HepG2 (cell line): Measurements from ENCODE around the gene NUSAP1. TPM values are rescaled to one million over a fixed set of nuclear protein-coding genes. Genes with fewer than 3 reads are reported as not detected.

Experiments used
- ATF4 ChIP-seq, 2 experiments: fragments of 450-650 bp in 1 of 2; sonication (generic) in 1 of 2; formaldehyde crosslinking; IDR thresholded peaks; 2 replicates each; pipeline versions ENCODE4 v1.5.0 to v1.8.0; 2020 to 2022; ENCODE audit warnings: mild to moderate bottlenecking in 1 of 2, missing genetic modification reagents in 1 of 2
- ATF5 ChIP-seq: sonication (generic); formaldehyde crosslinking; IDR thresholded peaks from 2 replicates; pipeline ENCODE4 v1.4.0; 2020; ENCODE audit warnings: mild to moderate bottlenecking, low read depth, missing genetic modification reagents
- BHLHE40 ChIP-seq: IDR thresholded peaks from 2 replicates; pipeline ENCODE4 v1.6.1; 2011; ENCODE audit warnings: low read length, improper control_type of control experiment
- CSRNP1 ChIP-seq: sonication (generic); formaldehyde crosslinking; IDR thresholded peaks from 2 replicates; pipeline ENCODE4 v1.8.1; 2023; ENCODE audit warnings: mild to moderate bottlenecking, missing genetic modification reagents
- GATAD1 ChIP-seq: IDR thresholded peaks from 2 replicates; pipeline ENCODE4 v1.6.1; 2016; ENCODE audit warnings: missing genetic modification reagents, missing compliant biosample characterization
- GMEB2 ChIP-seq: IDR thresholded peaks from 2 replicates; pipeline ENCODE4 v1.6.1; 2016; ENCODE audit warnings: missing biosample characterization, missing genetic modification reagents, low read depth
- HMGXB4 ChIP-seq, 2 experiments: sonication (generic) in 1 of 2; formaldehyde crosslinking in 1 of 2; IDR thresholded peaks; 2 replicates each; pipeline versions ENCODE4 v1.4.0 to v1.6.1; 2018 to 2020; ENCODE audit warnings: missing genetic modification reagents in 2 of 2, borderline replicate concordance in 1 of 2, low read depth in 1 of 2, mild to moderate bottlenecking in 1 of 2, missing biosample characterization in 1 of 2
- HOXA3 ChIP-seq: sonication (generic); formaldehyde crosslinking; IDR thresholded peaks from 2 replicates; pipeline ENCODE4 v1.5.0; 2020; ENCODE audit warnings: missing genetic modification reagents
- HOXA9 ChIP-seq: sonication (generic); formaldehyde crosslinking; IDR thresholded peaks from 2 replicates; pipeline ENCODE4 v1.8.1; 2022; ENCODE audit warnings: missing genetic modification reagents, mild to moderate bottlenecking, moderate library complexity, borderline replicate concordance
- KDM2A ChIP-seq: sonication (generic); formaldehyde crosslinking; IDR thresholded peaks from 2 replicates; pipeline ENCODE4 v1.4.0; 2020; ENCODE audit warnings: low read depth, missing genetic modification reagents, borderline replicate concordance
- MAX ChIP-seq: IDR thresholded peaks from 2 replicates; pipeline ENCODE4 v1.6.1; 2012; ENCODE audit warnings: inconsistent platforms
- RBM39 ChIP-seq: fragments of 200-400 bp; formaldehyde crosslinking; IDR thresholded peaks from one replicate; pipeline ENCODE4 v1.6.1; 2018; ENCODE audit warnings: antibody characterized with exemption, mild to moderate bottlenecking, low read depth, low read length; ENCODE audit not compliant: poor library complexity, severe bottlenecking
- SOX5 ChIP-seq: IDR thresholded peaks from 2 replicates; pipeline ENCODE4 v1.6.1; 2016; ENCODE audit warnings: borderline replicate concordance
- ZC3H13 ChIP-seq: sonication (generic); formaldehyde crosslinking; IDR thresholded peaks from 2 replicates; pipeline ENCODE4 v1.8.1; 2023; ENCODE audit warnings: mild to moderate bottlenecking, missing genetic modification reagents, moderate library complexity
- ZNF232 ChIP-seq: sonication (generic); formaldehyde crosslinking; IDR thresholded peaks from 2 replicates; pipeline ENCODE4 v1.4.0; 2020; ENCODE audit warnings: missing genetic modification reagents, borderline replicate concordance
- ZNF414 ChIP-seq: sonication (generic); formaldehyde crosslinking; IDR thresholded peaks from 2 replicates; pipeline ENCODE4 v1.5.0; 2020; ENCODE audit warnings: missing genetic modification reagents
- ZNF563 ChIP-seq: sonication (generic); formaldehyde crosslinking; IDR thresholded peaks from 2 replicates; pipeline ENCODE4 v1.8.0; 2022; ENCODE audit warnings: mild to moderate bottlenecking, moderate library complexity, missing genetic modification reagents
- ZNF772 ChIP-seq: sonication (generic); formaldehyde crosslinking; IDR thresholded peaks from 2 replicates; pipeline ENCODE4 v1.5.0; 2020; ENCODE audit warnings: mild to moderate bottlenecking, missing genetic modification reagents
- ZNF891 ChIP-seq: sonication (generic); formaldehyde crosslinking; IDR thresholded peaks from 2 replicates; pipeline ENCODE4 v1.5.0; 2020; ENCODE audit warnings: mild to moderate bottlenecking, missing genetic modification reagents
- ZSCAN25 ChIP-seq: sonication (generic); formaldehyde crosslinking; IDR thresholded peaks from 2 replicates; pipeline ENCODE4 v1.8.0; 2022; ENCODE audit warnings: mild to moderate bottlenecking, missing genetic modification reagents
- polyA plus RNA-seq, 8 experiments: library from polyadenylated mRNA; depleted of rRNA in 3 of 8; stranded (reverse) in 7 of 8; unstranded in 1 of 8; fragments of >200 nt; fragmentation: Illumina TruSeq in 4 of 8; extraction: Trizol in 4 of 8; gene quantifications; 2 replicates each; pipeline versions ENCODE4 v1.2.1 to v1.2.3, GENCODE V29; 2011 to 2016; ENCODE audit warnings: low read depth in 4 of 8, missing spikeins in 1 of 8, mixed read lengths in 1 of 8; ENCODE audit not compliant: insufficient read depth in 1 of 8
- total RNA-seq, 5 experiments: library from RNA; depleted of rRNA; stranded (reverse); fragments of >200 nt; fragmentation: Illumina TruSeq; extraction: Trizol; gene quantifications; 2 replicates each; pipeline ENCODE4 v1.2.3, GENCODE V29; 2016; ENCODE audit warnings: low read depth in 1 of 5

NUSAP1 gene
- total and polyA plus RNA-seq, 2 of the 13 experiments (the other 11 are each of a cell fraction or from before 2014, with no cell fraction given) = 59.5 to 106 TPM

- TF ChIP-seq ZSCAN25 (CRISPR knock-in tag) (no peak), HOXA9 (CRISPR knock-in tag) (peak; percentile 58; the same call in 1 of the 2 replicates), ZC3H13 (CRISPR knock-in tag) (peak; percentile 74), ZNF414 (CRISPR knock-in tag) (0 out of 2 replicates have a peak, but pooled peaks have one; percentile 51), SOX5 (CRISPR knock-in tag) (peak; percentile 31; the same call in 1 of the 2 replicates), GATAD1 (CRISPR knock-in tag) (peak; percentile 19; the same call in 1 of the 2 replicates), GMEB2 (CRISPR knock-in tag) (peak; percentile 91), RBM39 (peak; percentile 33), ZNF891 (CRISPR knock-in tag) (peak; percentile 32; the same call in 1 of the 2 replicates), BHLHE40 (peak; percentile 11; the same call in 1 of the 2 replicates), ZNF563 (CRISPR knock-in tag) (peak; percentile 67), HOXA3 (CRISPR knock-in tag) (peak; percentile 42; the same call in 1 of the 2 replicates), HMGXB4 (CRISPR knock-in tag; IDR thresholded peaks at IDR 0.05; ENCODE audit: borderline replicate concordance in 1 of 2, low read depth in 1 of 2) (peak; percentile 23 to 53; a peak in 2 of 4 replicates), CSRNP1 (CRISPR knock-in tag) (no peak), MAX (peak; percentile 92), ATF4 (CRISPR knock-in tag; IDR thresholded peaks at IDR 0.05) (peak in 1 of 2 experiments; percentile 73; a peak in 2 of 4 replicates), ATF5 (0 out of 2 replicates have a peak, but pooled peaks have one; percentile 22), KDM2A (CRISPR knock-in tag) (peak; percentile 44), ZNF232 (CRISPR knock-in tag) (peak; percentile 76; the same call in 1 of the 2 replicates), ZNF772 (CRISPR knock-in tag) (peak; percentile 39; the same call in 1 of the 2 replicates)
Observed at GRCh38 chr15:41416742-41417417, 84.2 kb downstream of the NUSAP1 start, which contains the start of gene RTF1 (continued).
